Activated gamma-delta T cell treated with Interleukin-2 at 50 U/mL for 16 hours (primary cell): ENCODE data around the gene FAM151A.

Experiments used
- DNase-seq: peaks from one replicate; pipeline ENCODE4 v3.0.0-alpha.2; 2020

Gene FAM151A

DNA sequence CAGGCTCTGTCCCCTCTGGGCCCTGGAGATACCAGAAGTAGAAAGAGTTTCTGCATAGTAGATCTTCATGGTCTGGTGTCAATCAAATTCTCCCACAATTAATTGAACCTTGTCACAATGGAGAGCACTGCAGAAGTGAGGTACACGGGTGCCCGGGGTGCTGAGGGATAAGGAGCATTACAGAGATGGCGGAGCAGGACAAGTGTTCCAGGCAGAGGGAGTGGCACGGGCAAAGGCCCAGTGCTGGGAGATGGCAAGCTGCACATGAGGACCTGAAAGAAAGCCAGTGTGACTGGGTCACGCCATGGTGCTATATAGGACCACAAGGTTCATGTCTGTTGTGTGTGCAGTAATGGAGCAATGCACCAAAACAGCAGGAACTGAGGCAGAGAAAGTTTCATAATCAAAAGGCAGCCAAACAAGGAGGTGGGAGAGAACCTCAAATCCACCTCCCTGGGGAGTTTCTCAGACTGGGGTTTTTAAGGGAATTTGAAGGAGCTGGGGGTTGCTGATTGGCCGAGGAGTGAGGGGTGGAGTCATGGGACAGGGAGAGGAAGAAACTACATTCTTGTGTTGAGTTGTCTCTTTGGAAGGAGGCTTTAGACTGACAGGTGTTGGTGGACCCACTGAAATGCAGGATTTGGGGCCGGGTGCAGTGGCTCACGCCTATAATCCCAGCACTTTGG lies 47.6 kb downstream of the FAM151A start:
- no peak for DNase-seq

DNA sequence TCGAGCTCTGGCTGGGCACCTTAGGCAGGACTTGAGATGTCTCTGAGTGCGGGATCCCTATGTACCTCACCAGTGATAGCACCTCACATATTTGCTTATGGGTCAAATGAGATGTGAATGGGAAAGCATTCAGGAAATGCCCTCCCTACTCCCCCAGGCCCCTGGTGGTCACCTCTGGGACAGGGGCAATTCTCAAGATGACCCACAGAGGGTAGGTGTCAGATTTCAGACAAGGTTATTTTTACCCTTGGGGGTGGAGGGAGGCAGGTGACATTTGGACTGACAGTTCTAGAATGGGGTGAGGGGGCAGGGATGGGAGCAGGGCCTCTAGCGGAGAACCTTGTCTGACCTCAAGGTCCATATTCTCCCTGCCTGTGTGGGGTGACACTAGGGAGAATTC lies 48.2 kb downstream of the FAM151A start:
- no peak for DNase-seq

GRCh38 chr1:54574158-54574778 lies 49.1 kb downstream of the FAM151A start:
- no peak for DNase-seq

GRCh38 chr1:54572542-54572850 lies 50.8 kb downstream of the FAM151A start:
- DNase-seq: no peak

- DNase-seq: no peak
Measured at GRCh38 chr1:54571803-54572541, 51.4 kb downstream of the FAM151A start.

- DNase-seq: no peak
Measured at GRCh38 chr1:54571326-54571725, 52.0 kb downstream of the FAM151A start.

GRCh38 chr1:54570161-54570560 lies 53.2 kb downstream of the FAM151A start:
- DNase-seq: no peak

GRCh38 chr1:54569339-54569738 lies 54.0 kb downstream of the FAM151A start:
- DNase-seq: no peak

- DNase-seq: no peak
Measured at GRCh38 chr1:54567961-54568360, 55.4 kb downstream of the FAM151A start.

- no peak for DNase-seq
Measured at GRCh38 chr1:54566438-54567141, 56.7 kb downstream of the FAM151A start.

DNA sequence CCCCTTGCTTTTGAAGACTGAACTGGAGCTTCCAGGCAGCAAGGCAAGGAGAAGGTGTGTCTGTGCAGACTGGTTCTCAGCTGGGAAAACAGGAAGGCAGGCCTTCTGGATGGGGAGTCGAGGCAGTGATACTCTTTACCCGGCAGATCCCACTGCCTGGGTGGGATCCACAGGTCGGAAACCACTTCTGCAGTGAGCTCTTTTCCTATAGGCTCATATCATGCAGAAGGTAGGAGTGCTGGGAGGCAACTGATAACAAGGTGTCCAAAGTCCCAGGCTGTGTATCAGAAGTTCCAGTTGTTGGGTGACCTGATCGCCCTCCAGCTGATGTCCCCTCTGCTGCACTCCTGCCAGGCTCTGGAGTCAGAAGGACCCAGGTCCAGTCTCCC lies 58.2 kb downstream of the FAM151A start:
- no peak for DNase-seq

DNA sequence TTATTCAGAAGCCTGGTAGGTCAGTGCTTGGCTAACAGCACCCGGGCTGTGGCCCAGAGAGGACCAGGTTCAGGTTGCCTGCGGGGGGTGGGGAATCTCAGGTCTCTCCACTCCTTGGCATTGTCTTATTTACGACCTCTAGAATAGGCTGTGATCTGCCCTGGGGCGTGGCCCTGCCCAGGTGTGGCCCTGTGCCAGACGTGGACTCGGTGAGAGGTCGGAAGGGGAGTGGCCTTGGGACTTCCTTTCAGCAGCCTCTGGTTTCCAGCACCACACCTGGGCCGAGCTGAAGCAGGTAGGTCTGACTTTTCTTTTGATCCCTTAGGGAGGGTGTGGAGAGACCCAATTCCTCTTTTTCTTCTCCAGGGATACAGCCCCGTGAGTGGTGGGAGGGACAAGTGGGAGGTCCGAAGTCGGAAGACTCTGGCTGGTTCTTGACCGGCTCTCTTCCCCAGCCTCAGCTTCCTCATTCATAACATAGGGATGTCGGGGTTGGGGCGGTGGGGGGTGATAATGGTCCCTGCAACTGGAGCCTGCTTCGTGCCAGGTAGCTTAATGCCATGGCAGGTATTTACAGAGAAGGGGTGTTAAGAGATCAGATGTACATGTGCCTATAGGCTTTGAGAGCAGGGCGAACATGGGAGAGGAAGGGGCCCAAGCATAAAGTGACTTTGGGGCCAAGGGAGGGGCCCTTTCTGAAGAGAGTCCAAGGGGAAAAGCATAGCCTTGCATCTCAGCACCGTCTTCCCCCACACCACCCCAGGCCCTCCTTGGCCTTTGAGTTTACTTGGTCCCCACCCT lies 58.8 kb downstream of the FAM151A start:
- no peak for DNase-seq

DNA sequence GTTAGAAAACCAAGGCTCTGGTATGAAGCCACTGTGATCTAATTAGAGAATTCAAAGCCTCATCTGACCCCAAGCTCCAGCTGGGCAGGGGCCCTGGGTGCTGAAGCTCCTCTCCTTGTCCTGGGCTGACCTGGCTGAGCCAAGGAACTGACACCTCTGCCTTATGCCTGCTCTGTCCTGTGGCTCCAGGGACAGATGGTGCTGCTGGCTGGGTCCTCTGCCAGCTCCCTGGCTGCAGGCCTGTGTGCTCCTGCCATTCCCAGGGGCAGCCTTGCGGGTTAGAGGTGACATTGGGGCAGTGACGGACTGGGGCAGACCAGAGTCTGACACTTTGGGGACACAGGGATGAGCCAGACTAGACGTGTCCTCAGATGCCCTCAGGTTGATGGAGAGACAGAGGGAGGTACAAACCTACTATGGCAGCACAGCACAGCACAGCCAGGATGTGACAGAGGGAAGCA lies 63.5 kb downstream of the FAM151A start:
- DNase-seq: no peak
